ENCODE results near the gene TXLNB. TPM values are rescaled to one million over a fixed set of nuclear protein-coding genes. Genes with fewer than 3 reads are reported as not detected.
A peak's percentile ranks its signal among the peaks of the same experiment; 100 is the strongest.
"Not testable (repeated sequence)": the region's sequence is repeated elsewhere in the genome, so short reads cannot be mapped to it uniquely, and the experiment has no call there.

The TXLNB gene
- total RNA-seq, 2 experiments from 2014 or later = 0.11 to 0.22 TPM

- Mint-ChIP-seq H3K4me3 (no peak overlapping the region), H3K27ac (no peak overlapping the region), H3K4me1 (ENCODE audit: low read depth) (peaks cover 2% of the 10 kb centered on the region), H3K36me3 (ENCODE audit: low read depth) (peaks cover 3% of the 10 kb centered on the region), H3K27me3 (no peaks in the 10 kb centered on the region), H3K9me3 (peaks cover 7% of the 10 kb centered on the region)
- intact Hi-C loops (cut with micrococcal nuclease) = no loop called here
- TF ChIP-seq, protein P1, sequence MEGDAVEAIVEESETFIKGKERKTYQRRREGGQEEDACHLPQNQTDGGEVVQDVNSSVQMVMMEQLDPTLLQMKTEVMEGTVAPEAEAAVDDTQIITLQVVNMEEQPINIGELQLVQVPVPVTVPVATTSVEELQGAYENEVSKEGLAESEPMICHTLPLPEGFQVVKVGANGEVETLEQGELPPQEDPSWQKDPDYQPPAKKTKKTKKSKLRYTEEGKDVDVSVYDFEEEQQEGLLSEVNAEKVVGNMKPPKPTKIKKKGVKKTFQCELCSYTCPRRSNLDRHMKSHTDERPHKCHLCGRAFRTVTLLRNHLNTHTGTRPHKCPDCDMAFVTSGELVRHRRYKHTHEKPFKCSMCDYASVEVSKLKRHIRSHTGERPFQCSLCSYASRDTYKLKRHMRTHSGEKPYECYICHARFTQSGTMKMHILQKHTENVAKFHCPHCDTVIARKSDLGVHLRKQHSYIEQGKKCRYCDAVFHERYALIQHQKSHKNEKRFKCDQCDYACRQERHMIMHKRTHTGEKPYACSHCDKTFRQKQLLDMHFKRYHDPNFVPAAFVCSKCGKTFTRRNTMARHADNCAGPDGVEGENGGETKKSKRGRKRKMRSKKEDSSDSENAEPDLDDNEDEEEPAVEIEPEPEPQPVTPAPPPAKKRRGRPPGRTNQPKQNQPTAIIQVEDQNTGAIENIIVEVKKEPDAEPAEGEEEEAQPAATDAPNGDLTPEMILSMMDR (IDR thresholded peaks at IDR 0.05) = no peak
- no peak for DNase-seq
- POLR2A ChIA-PET = no interaction called here
- CTCF ChIA-PET = interaction anchor here (0.9 to 1.9 kb wide), 6 partner anchors 10 to 139 kb away, joined by 5 to 9 read pairs (median 8); no protein-coding TSS in a partner anchor
- no peak for ATAC-seq
Observed at GRCh38 chr6:139231206-139231605, 60.6 kb downstream of the TXLNB start.

DNA sequence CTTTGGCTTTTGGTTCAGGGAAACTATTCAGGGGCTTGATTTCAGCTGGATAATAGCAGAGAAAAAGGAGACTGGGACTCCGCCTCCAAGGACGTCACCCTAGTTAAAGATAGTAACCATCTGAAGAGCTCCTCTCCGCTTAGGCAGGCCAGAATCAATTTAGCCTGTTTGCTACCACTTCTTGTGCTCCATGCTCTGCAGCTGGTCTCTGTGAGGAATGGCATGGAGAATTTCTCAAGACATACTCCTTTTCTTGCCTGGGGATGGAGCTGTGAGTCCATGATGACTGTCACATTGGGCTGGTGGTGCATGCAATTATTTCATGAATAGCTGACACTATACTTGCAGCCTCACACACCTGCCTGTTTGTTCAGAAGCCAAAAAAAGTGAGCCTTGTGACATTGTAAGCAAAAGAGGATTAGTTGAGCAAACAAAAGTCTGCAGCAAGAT, 61.4 kb downstream of the TXLNB start:
- intact Hi-C loops (cut with micrococcal nuclease) = no loop called here
- TF ChIP-seq, protein P1 (IDR thresholded peaks at IDR 0.05) = no peak
- Mint-ChIP-seq H3K9me3 (peaks cover 7% of the 10 kb centered on the region), H3K36me3 (ENCODE audit: low read depth) (peaks cover 3% of the 10 kb centered on the region), H3K27ac (no peak overlapping the region), H3K4me3 (no peak overlapping the region), H3K4me1 (ENCODE audit: low read depth) (peaks cover 2% of the 10 kb centered on the region), H3K27me3 (no peaks in the 10 kb centered on the region)
- DNase-seq (no peak), ATAC-seq (no peak)
- ChIA-PET CTCF (interaction anchor here (0.9 to 2.0 kb wide), 8 partner anchors 9 to 140 kb away, joined by 3 to 13 read pairs (median 8); no protein-coding TSS in a partner anchor), POLR2A (interaction anchor here (0.6 to 1.4 kb wide), 2 partner anchors 39 to 525 kb away, joined by 3 read pairs; no protein-coding TSS in a partner anchor)

- H3K4me1 Mint-ChIP-seq (ENCODE audit: low read depth) = not testable (repeated sequence)
Observed at GRCh38 chr6:139228387-139228786, 63.4 kb downstream of the TXLNB start.

GRCh38 chr6:139219746-139220145, 72.1 kb downstream of the TXLNB start:
- peak overlapping the region; percentile 72 for H3K27ac Mint-ChIP-seq

More at GRCh38 chr6:139228387-139228786, 63.4 kb downstream of the TXLNB start:
- H3K27ac Mint-ChIP-seq; DNase-seq; H3K9me3 Mint-ChIP-seq; H3K4me3 Mint-ChIP-seq; ATAC-seq; H3K27me3 Mint-ChIP-seq; intact Hi-C loops (cut with micrococcal nuclease); POLR2A ChIA-PET; H3K36me3 Mint-ChIP-seq (ENCODE audit: low read depth): not testable (repeated sequence)
- CTCF ChIA-PET = interaction anchor here (0.6 kb wide), 1 partner anchor 136 kb away, joined by 3 read pairs; no protein-coding TSS in a partner anchor

GRCh38 chr6:139219271-139219729, 72.5 kb downstream of the TXLNB start:
- intact Hi-C loops (cut with micrococcal nuclease) = loop anchor here (1.0 kb wide), 1 partner anchor 145 kb away; no protein-coding TSS in a partner anchor
- Mint-ChIP-seq H3K27ac (peak overlapping the region; percentile 72), H3K27me3 (no peaks in the 10 kb centered on the region)

More at GRCh38 chr6:139219746-139220145, 72.1 kb downstream of the TXLNB start:
- no peaks in the 10 kb centered on the region for H3K27me3 Mint-ChIP-seq
- peaks cover 11% of the 10 kb centered on the region for H3K4me1 Mint-ChIP-seq (ENCODE audit: low read depth)
- POLR2A ChIA-PET = interaction anchor here (0.7 to 1.1 kb wide), 3 partner anchors 10 to 150 kb away, joined by 3 to 4 read pairs (median 3); no protein-coding TSS in a partner anchor
- H3K9me3 Mint-ChIP-seq = no peaks in the 10 kb centered on the region
- CTCF ChIA-PET = interaction anchor here (0.5 to 7.3 kb wide), 62 partner anchors 10 to 407 kb away, joined by 3 to 169 read pairs (median 4); partner anchors contain the start of genes CITED2, REPS1 and TXLNB
- H3K4me3 Mint-ChIP-seq = no peak overlapping the region
- TF ChIP-seq, protein P1 (IDR thresholded peaks at IDR 0.05) = no peak
- intact Hi-C loops (cut with micrococcal nuclease) = loop anchor here (1.0 kb wide), 1 partner anchor 145 kb away; no protein-coding TSS in a partner anchor
- ATAC-seq (no peak), DNase-seq (no peak)
- H3K36me3 Mint-ChIP-seq (ENCODE audit: low read depth) = no peaks in the 10 kb centered on the region

DNA sequence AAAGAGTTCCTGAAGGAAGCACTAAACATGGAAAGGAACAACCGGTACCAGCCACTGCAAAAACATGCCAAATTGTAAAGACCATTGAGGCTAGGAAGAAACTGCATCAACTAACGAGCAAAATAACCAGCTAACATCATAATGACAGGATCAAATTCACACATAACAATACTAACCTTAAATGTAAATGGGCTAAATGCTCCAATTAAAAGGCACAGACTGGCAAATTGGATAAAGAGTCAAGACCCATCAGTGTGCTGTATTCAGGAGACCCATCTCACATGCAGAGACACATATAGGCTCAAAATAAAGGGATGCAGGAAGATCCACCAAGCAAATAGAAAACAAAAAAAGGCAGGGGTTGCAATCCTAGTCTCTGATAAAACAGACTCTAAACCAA, 79.3 kb downstream of the TXLNB start:
- H3K4me3 Mint-ChIP-seq; H3K27ac Mint-ChIP-seq; CTCF ChIA-PET; H3K27me3 Mint-ChIP-seq; POLR2A ChIA-PET; H3K4me1 Mint-ChIP-seq (ENCODE audit: low read depth); DNase-seq; ATAC-seq; intact Hi-C loops (cut with micrococcal nuclease): not testable (repeated sequence)
- Mint-ChIP-seq H3K36me3 (ENCODE audit: low read depth) (peaks cover 16% of the 10 kb centered on the region), H3K9me3 (peaks cover 32% of the 10 kb centered on the region)

More at GRCh38 chr6:139219271-139219729, 72.5 kb downstream of the TXLNB start:
- ATAC-seq (peak; percentile 100), DNase-seq (peak; percentile 85)
- POLR2A ChIA-PET = interaction anchor here (0.7 to 1.1 kb wide), 3 partner anchors 10 to 150 kb away, joined by 3 to 4 read pairs (median 3); no protein-coding TSS in a partner anchor
- no peaks in the 10 kb centered on the region for H3K9me3 Mint-ChIP-seq
- TF ChIP-seq, protein P1 (IDR thresholded peaks at IDR 0.05) = peak; percentile 87
- H3K4me3 Mint-ChIP-seq = peak overlapping the region; percentile 22
- CTCF ChIA-PET = interaction anchor here (0.5 to 7.3 kb wide), 64 partner anchors 11 to 414 kb away, joined by 3 to 169 read pairs (median 4); partner anchors contain the start of genes CITED2, REPS1 and TXLNB
- peaks cover 11% of the 10 kb centered on the region for H3K4me1 Mint-ChIP-seq (ENCODE audit: low read depth)
- no peaks in the 10 kb centered on the region for H3K36me3 Mint-ChIP-seq (ENCODE audit: low read depth)

GRCh38 chr6:139210766-139211165, 81.0 kb downstream of the TXLNB start:
- H3K4me3 Mint-ChIP-seq; H3K27me3 Mint-ChIP-seq; CTCF ChIA-PET; intact Hi-C loops (cut with micrococcal nuclease); H3K4me1 Mint-ChIP-seq (ENCODE audit: low read depth); ATAC-seq; H3K27ac Mint-ChIP-seq; POLR2A ChIA-PET; DNase-seq: not testable (repeated sequence)
- H3K36me3 Mint-ChIP-seq (ENCODE audit: low read depth) = peaks cover 22% of the 10 kb centered on the region
- peaks cover 45% of the 10 kb centered on the region for H3K9me3 Mint-ChIP-seq
